Measurements from ENCODE around the gene CCDC124.
"Not testable (repeated sequence)": the region's sequence is repeated elsewhere in the genome, so short reads cannot be mapped to it uniquely, and the experiment has no call there.

The CCDC124 gene

GRCh38 chr19:17986569-17986968 is 53.8 kb downstream of the CCDC124 start:
- DNase-seq: not testable (repeated sequence)

GRCh38 chr19:17988161-17988560 is 55.3 kb downstream of the CCDC124 start:
- DNase-seq: no peak

GRCh38 chr19:17989425-17990094 is 56.7 kb downstream of the CCDC124 start:
- DNase-seq: no peak

GRCh38 chr19:17993076-17993813 is 60.4 kb downstream of the CCDC124 start:
- DNase-seq: no peak

Measured in C1 segment of cervical spinal cord (tissue), 14 donors.